ENCODE data around the gene RAB11FIP5.
"Not testable (repeated sequence)": the region's sequence is repeated elsewhere in the genome, so short reads cannot be mapped to it uniquely, and the experiment has no call there.

The RAB11FIP5 gene

DNA sequence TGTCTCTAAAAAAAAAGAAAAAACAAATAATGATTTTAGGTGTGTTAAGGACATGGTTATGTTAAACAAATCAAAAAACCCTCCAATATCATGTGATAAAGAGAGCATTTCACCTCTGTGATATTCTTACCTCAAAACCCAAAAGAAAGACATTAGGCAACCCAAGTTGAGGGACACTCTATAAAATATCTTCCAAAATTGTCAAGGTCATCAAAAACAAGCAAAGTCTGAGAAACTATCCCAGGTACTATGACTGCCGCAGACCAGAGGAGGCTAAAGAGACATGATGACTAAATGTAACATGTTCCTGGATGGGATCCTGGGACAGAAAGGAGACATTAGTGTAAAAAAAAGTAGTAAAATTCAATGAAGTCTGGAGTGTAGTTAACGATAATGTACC lies 45.7 kb downstream of the RAB11FIP5 start:
- no peak for DNase-seq

DNA sequence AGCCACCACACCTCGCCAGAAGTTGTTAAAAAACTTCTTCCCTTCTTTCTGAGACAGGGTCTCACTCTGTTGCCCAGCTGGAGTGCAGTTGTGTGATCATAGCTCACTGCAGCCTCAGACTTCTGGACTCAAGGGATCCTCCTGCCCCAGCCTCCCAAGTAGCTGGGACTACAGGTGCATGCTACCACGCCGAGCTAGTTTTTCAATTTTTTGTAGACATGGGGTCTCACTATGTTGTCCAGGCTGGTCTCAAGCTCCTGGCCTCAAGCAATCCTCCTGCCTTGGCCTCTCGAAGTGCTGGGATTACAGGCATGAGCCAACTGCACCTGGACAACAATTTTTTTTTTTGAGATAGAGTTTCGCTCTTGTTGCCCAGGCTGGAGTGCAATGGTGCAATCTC lies 47.7 kb downstream of the RAB11FIP5 start:
- not testable (repeated sequence) for DNase-seq

DNA sequence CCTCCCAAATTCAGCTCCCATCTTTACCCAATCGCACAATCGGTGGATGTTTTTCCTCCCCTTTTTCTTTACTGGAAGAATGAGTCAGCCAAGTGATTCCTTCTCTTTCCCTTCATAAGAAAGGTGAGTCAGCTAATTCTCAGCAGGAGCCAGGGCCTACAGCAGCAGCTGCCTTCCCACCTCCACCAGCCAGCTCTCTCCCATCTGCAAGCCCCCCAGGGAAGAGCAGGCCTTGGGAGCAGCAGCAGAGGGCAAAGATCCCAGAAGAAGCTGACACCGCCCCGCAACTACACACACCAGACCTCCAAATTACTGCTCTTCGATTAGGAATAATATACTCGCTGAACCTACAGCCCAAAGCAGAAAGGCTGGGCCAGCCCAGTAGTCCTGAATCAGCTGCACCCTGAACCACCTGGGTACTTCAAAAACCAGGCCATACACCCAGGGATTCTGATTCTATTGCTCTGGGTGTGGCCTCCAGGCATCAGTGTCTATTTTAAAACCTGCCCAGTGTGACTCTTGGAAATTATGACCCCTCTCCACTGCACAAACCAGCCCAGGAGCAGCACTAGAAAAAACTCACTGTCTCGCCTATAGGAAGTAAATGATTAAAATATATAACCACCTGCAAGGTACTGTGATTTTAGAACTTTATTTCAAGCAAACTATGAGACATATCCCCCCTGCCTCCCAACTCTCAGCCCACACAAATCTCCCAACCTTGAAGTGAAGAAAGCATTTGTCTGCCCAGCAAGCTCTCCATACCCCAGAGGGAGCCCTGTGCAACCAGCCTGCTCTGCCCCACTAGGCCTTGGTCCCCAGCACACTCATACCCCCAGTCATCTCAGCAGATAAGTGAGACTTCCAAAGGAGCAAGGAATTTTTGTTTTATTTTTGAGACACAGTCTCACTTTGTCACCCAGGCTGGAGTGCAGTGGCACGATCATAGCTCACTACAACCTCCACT lies 48.6 kb downstream of the RAB11FIP5 start:
- DNase-seq = no peak

DNA sequence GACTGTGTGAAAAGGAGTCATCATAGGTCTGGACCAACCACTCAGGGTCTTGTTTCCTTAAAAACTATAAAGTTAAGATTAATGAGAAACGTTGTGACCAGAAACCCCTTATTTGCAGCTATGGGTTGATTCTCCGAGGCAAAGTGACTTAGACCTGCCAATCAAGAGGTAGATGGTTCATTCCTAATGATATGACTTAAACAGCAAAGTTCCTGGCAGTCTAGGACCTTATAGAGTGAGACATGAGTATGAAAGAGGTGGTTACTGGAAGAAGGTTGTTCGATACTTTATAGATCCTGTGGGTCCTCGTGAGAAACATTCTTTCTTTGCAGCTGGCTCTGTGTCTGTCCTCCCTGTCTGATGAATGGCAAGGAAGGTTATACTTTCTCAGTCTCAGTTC lies 49.3 kb downstream of the RAB11FIP5 start:
- no peak for DNase-seq

DNA sequence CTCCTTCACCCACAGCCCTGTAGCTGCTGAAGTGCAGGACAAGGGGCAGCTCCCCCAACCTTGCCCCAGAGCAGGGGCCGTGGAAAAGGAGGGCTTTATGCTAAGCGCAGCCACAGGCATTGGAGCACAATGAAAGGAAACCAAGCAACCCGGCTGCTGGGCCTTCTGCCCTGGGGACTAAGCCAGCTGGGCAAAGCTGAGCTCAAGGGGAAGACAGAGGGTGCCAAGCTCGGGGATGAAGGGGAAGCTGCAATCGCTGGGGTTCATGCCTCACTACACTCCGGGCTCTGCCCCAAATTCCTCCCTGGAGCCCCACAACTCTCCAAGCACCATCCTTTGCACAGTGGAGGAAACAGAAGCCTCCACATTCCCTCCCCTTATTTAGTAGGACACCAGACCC lies 53.6 kb downstream of the RAB11FIP5 start:
- no peak for DNase-seq

DNA sequence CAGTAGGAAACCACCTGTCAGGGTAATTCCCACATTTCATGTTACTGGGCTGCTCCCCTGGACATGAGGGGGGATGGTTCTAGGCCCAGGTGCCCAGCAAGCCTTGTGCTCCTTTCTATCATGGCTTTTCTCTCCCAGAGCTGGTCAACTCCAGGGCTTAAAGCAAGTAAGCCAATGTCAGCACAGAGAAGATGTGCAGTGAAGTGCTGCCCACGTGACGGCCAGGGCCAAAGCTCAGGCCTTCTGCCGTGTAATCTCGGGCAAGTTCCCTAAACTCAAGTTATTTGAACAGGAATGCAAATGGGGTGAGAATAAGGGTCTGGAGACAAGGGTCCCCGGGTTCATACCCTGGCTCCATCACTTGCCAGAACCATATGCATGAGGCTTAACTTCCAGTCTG lies 57.8 kb downstream of the RAB11FIP5 start:
- no peak for DNase-seq

DNA sequence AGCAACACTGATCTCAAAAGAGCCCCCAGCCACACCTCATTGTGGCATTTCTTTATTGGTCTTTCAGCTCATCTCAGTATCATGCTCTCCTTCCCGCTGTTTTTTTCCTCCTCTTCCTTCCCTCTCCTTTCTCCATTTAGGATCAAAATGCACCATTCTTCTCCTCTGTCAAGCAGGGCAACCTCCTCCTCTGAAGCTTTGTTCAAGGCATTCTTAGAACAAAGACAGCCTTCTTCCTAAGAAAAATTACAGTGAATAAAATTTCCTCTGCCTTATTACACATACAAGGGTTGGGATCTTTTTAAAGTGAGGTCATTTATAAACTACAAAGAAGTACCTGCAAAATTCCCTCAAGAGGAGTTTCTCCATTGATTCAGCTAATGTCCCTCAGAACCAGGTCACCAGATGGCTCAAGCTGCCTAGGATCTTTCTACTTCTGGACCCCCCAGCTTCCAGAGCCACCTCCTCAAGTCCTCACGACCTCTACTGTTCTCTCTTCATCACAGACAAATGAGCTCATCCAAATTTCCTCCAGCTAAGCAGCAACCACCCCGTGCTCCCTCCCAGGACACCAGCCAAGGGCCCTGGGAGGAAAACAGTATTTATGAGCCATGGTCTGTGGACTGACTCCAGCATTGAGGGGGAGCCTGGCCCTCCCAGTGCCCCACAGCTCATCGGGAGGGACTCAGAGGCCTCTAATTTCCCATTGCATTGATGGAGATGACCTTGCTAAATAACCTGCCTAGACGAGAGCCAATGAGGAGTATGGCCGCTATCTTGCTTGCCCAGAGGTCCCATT lies 59.2 kb downstream of the RAB11FIP5 start:
- no peak for DNase-seq

DNA sequence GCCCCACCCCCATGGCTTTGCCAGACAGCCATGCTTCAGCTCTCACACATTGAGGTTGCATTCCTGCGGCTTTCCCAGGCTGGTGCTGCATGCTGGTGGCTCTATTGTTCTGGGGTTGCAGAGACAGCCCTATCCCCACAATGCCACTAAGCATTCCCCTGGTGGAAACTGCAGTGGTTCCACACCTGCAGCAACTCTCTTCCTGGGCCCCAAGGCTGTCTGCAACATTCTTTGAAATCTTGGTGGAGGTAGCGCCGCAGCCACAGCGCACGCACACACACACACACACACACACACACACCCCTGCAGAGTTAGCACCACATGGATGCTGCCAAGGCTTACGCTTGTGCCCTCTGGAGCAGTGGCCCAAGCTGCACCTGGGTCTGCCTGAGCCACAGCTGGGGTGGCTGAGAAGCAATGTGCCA lies 62.6 kb downstream of the RAB11FIP5 start:
- DNase-seq = no peak

DNA sequence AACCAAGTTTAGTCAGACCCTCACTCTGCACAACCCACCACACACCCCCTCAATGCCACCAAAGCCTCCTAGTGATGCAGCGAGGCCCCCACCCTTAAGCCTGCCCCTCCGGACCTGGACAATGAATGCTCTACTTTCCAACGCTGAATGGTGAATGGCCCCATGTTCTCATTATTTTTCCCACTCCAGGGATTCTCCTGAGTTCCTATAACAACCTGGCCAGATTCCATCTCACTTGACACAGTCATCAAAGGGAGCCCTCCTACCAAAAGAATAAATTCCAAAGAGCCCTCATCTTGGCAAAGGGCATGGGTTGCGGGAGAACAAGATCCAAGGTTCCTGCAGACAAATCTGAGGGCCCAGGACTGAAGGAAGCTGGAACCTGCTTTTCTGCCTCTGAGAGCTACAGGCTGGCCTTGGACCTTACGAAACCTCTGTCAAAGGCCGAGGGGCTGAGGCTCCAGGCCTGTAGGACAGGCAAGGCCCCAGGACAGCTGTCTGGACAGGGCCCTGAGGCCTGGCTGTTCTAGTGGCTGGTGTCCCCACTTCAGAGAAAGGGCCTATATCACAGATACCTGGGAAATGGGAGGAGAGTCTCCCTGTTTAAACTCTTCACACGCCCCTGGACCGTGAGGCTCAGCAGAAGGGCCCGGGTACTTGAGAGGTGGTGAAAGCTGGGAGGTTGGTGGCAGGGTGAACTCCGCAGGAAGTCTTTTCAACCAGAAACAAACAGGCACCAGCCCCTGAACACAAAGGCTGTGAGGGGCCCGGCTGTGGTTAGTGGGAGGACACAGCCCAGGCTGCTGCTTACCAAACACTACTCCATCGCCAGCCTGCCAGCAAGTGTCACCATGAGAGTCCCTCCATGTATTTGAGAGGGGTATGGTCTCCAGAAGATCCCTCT lies 68.6 kb downstream of the RAB11FIP5 start:
- DNase-seq = no peak

DNA sequence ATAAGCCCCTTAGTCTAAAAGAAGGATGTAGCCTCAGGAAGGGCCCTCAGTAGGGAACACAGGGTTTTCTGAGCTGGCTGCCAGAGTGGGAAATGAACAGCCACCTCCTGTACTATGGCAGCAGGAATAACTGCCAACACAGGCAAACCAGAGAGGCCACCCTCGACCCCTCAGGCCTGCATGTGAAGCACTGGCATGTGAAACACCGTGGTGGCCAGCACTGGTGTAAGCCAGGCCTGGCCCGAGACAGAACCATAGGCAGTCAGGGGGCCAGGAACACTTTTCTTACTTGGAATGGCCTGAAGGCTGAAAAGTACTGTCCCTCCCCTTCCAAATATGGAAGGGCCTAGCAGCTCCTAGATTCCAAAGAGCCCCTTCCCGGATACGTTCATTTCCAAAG lies 69.5 kb downstream of the RAB11FIP5 start:
- DNase-seq = no peak

DNA sequence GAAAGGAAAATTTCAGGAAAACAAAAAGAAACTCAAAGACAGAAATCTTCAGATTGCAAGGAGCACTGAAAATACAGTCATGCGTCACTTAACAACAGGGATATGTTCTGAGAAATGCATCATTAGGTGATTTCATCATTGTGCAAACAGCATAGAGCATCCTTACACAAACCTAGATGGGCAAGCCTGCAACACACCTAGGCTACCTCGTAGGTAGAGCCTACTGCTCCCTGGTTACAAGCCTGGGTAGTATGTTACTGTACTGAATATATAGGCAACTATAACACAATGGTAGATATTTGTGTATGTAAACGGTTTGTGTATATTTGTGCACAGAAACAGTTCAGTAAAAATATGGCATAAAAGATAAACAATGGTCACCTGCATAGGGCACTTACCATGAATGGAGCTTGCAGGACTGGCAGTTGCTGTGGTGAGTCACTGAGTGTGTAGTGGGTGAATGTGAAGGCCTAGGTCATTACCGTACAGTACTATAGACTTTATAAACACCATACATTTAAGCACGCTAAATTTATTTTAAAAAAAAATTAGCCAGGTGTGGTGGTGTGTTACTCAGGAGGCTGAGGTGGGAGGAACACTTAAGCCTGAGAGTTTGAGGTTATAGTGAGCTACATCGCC lies 74.7 kb downstream of the RAB11FIP5 start:
- DNase-seq = no peak

DNA sequence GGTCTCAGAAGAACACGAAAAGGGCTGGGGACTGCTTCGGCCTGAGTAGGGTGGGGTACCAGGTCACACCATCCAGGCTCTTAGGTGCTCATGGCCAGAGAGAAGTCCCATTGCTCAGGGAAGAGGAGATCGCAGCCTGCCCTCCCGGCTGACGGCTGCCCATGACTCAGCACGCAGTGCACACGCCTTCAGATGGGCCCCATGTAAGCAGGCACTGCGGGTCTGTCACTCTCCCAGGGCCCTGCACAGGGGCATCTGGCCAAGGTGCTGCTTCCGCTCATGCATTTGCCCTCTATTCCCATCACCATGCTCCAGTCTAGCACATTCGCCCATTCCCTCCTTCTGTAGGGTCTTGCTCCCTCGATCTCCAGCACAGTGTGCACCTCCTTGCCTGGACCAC lies 76.0 kb downstream of the RAB11FIP5 start:
- DNase-seq = no peak

DNA sequence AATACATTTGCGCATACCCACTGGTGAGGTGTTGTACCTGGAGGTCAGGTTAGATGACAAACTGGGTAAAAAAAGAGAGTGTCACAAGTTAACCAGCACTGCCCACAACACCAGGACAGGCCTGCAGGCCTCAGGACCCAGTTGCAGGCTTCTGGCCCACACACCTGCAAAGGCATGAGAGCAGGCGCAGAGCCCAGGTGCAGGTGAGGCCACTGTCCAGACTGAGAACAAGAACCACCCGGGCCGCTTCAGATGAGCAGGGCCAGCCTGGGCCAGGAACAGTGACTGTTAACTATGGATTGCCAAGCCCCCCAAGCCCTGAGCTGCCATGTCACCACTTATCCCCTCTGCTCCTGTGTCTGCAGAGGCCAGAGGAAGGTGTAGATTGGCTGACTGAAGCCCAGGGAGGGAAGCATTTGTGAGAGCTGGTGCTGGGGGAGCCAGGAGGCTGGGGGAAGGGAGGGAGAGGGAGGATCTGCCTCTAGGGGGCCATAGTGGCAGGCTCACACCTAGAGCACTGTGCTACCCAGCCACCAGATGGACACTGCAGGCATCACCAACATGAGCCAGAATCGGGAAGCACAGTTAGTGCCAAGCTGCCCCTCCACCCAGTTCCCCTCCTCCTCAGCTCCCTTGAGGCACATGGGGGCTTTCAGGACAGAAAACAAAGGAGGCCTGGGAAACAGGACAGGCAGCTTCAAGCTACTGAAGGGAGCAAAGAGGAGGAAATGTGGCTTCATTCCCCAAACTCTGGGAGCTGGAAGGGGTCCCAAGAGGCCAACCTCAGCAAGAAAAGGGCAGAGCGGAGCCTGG lies 76.6 kb downstream of the RAB11FIP5 start:
- no peak for DNase-seq

DNA sequence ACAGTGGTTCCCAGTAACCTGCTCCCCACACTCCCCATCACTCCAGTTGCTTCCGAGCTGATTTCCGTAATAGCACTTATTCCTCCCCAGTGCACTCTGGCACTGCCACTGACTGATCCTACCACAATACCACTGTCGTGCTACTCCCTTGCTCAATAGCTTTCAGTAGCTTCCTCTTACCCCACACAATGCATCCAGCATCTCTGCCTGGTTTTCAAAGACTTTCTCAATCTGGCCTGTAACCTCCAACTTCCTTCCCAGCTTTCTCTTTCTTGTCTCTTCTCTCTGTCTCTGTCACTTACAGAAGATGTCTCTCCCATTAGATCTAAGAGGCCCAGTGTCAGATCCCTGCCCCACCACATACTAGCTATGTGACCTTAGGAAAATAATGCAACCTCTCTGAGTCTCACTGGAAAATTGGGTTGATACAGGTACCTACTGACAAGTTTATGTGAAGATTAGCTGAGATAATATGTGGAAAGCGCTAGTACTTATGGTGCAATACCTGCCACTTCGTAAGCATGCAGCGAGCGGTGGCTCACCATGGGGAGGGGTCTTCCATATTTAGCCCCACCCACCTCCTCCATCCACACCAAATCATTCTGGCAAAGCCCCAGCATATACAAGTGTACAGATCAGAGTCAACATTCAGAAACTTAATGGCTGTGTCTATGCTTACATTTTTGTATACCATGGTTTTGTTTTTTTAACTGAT lies 77.9 kb downstream of the RAB11FIP5 start:
- no peak for DNase-seq

DNA sequence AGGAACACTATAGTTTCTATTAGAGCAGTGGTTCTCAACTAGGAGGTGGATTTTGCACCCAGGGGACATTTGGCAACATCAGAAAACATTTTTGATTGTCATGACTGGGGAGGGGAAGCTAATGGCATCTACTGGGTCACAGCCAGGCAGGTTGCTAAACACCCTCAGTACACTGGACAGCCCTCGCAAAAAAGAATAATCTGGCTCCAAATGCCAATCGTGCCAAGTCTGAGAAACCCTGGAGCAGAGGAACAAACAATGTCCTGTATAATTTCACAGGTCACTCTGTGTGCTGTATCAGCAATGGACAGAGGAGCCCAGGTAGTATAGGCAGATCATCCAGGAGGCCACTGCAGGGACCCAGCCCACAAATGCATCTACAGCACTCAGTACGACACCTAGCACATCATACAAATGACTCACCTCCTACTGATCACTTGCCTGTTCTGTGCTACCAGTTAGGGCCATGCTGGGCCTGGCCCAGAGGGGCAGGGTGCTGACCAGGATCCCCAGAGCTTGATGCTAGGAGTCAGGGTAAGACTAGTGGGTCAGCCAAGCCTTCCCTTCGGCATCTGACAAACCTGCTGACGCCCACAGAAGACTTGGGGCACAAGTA lies 78.9 kb downstream of the RAB11FIP5 start:
- no peak for DNase-seq

DNA sequence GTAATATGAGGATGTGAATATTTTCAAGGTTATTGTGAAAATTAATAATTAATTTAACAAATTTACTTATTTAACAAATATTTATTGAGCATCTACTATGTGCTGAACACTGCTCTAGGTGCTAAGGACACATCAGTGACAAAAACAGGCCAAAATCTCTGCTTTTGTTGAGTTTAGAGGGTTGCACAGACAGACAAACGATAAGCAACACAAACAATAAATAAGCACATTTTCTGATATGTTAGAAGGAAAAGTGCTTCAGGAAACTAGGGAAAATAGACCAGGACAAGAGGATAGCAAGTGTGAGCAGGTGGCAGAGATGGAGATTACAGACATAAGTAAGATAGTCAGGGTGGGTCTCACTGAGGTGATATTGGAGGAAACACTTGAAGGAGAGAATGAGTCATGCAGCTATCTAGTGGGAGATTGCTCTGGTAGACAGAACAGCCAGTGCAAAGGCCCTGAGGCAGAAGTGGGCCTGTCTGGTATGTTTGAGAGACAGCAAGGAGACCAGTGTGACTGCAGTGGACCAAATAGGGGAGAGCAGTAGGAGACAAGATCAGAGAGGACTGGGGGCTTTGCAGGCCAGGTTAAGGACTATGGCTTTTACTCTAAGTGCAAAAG lies 79.5 kb downstream of the RAB11FIP5 start:
- no peak for DNase-seq

DNA sequence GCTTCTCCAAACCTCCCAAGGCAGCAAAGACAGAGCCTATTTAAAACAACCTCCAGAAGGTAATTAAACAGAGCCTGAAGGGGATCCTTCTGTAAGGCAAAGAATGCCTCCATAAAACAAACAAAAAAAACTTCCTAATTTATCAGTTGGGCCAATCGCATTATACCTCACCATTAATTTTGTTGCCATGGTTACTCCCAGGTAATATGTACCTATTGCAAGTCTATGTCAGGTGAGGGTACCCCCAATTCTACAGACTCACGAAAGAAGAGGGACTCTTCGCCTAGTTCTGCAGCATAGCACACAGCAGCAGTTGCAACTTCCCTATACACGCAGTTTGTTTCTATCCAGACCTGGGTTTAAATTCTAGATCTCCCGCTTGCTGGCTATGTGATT lies 80.0 kb downstream of the RAB11FIP5 start:
- DNase-seq = no peak

DNA sequence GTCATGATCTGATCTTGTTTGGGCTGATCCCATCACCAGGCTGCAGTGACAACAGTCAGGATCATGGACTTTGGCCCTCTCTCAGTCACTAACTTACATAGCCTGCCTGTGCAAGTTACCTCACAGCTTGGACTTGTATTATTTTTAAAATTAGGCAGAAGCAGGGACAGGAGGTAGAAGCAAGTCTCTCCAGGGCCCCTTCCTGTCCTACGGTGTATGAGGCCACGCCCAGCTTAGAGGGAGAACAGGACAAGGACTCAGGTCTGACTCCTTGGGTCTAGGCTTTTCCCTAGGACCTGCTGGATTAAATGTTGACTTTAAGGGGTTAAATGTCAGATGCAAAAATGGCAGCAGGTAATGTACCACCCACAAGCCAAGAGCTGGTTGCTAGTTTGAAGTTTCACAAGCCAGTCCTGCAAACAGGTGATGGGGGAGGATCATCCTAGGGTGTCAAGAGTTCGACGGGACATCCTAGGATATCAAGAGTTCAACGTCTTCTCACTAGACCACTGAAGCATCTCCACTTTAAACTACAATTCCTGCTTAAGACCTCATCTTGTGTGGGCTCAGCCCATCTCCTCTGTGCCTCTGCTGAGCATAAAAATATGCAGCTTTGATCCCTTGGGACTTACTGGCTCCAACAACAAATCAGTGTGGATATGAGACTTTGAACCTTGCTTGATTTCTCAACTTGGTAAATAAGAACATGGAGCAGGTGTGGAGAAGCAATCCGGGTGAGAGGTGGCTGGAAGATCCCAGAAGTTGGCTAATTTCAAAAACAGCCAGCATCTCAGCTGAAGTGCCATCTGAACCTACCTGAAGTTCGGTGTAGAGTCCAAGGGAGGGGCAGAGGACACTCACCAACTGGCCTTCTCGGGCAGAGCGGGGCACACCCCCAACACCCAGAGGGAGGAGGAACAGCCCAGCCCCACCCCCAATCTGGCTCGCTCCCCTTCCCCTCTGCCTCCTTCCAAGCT lies 80.7 kb downstream of the RAB11FIP5 start:
- no peak for DNase-seq

Data from CD4-positive, alpha-beta T cell treated with Interleukin-6 for 4 hours (primary cell).